HUES6 (cell line): ENCODE results near the gene SLC26A2.

Source experiments
- H3K27ac ChIP-seq: 2 replicates; pipeline ENCODE4 v1.7.0; 2013; ENCODE audit warnings: low read depth, mild to moderate bottlenecking, low read length, inconsistent platforms
- H3K27me3 ChIP-seq: 2 replicates; pipeline ENCODE4 v1.6.1; 2013; ENCODE audit warnings: low read length; ENCODE audit not compliant: control insufficient read depth, insufficient read depth
- H3K36me3 ChIP-seq: 2 replicates; pipeline ENCODE4 v1.6.1; 2013; ENCODE audit warnings: low read length; ENCODE audit not compliant: control insufficient read depth, insufficient read depth
- H3K4me1 ChIP-seq: 2 replicates; pipeline ENCODE4 v1.6.1; 2013; ENCODE audit warnings: low read length; ENCODE audit not compliant: control insufficient read depth, insufficient read depth
- H3K4me3 ChIP-seq: 2 replicates; pipeline ENCODE4 v1.5.1; 2013; ENCODE audit warnings: low read depth, low read length
- H3K9ac ChIP-seq: one replicate; pipeline ENCODE4 v1.6.1; 2013; ENCODE audit warnings: mild to moderate bottlenecking, low read length
- H3K9me3 ChIP-seq: 2 replicates; pipeline ENCODE4 v1.6.1; 2013; ENCODE audit warnings: low read depth, low read length; ENCODE audit not compliant: control insufficient read depth, insufficient read depth

The SLC26A2 gene

GRCh38 chr5:150013931-150014330, 53.4 kb downstream of the SLC26A2 start:
- Histone ChIP-seq H3K4me1 (no peaks in the 10 kb centered on the region), H3K9me3 (peaks cover 10% of the 10 kb centered on the region), H3K9ac (no peak overlapping the region), H3K36me3 (peaks cover 96% of the 10 kb centered on the region), H3K4me3 (no peak overlapping the region), H3K27ac (no peak overlapping the region), H3K27me3 (no peaks in the 10 kb centered on the region)

- H3K27me3 ChIP-seq: no peaks in the 10 kb centered on the region
- peaks cover 10% of the 10 kb centered on the region for H3K9me3 ChIP-seq
- H3K4me3 ChIP-seq: no peak overlapping the region
- peaks cover 96% of the 10 kb centered on the region for H3K36me3 ChIP-seq
- no peak overlapping the region for H3K9ac ChIP-seq
- no peak overlapping the region for H3K27ac ChIP-seq
- no peaks in the 10 kb centered on the region for H3K4me1 ChIP-seq
Measured at GRCh38 chr5:150014456-150014855, 53.9 kb downstream of the SLC26A2 start.

GRCh38 chr5:150015415-150015814, 54.9 kb downstream of the SLC26A2 start:
- peaks cover 96% of the 10 kb centered on the region for H3K36me3 ChIP-seq
- H3K27me3 ChIP-seq: no peaks in the 10 kb centered on the region
- peaks cover 10% of the 10 kb centered on the region for H3K9me3 ChIP-seq
- no peaks in the 10 kb centered on the region; the same call in 1 of the 2 replicates for H3K4me1 ChIP-seq
- H3K9ac ChIP-seq: no peak overlapping the region
- H3K27ac ChIP-seq: no peak overlapping the region
- no peak overlapping the region for H3K4me3 ChIP-seq

DNA sequence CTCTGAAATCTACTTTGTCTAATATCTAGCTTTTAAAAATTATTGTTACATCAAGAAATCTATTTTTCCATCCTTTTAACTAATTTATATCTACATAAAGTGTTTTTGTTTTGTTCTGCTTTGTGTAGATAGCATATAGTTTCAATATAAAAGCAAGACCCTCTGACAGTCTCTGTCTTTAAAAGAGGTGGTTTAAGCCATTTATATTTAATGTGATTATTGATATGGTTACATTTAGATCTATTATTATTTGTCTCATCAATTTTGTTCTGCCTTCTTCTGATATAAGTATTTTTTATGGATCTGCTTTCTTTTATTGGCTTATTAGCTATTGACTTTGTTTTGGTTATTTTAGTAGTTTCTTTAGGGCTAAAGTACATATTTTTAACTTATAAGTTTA, 56.0 kb downstream of the SLC26A2 start:
- H3K36me3 ChIP-seq: peaks cover 95% of the 10 kb centered on the region
- H3K9ac ChIP-seq: no peak overlapping the region
- H3K27ac ChIP-seq: no peak overlapping the region

DNA sequence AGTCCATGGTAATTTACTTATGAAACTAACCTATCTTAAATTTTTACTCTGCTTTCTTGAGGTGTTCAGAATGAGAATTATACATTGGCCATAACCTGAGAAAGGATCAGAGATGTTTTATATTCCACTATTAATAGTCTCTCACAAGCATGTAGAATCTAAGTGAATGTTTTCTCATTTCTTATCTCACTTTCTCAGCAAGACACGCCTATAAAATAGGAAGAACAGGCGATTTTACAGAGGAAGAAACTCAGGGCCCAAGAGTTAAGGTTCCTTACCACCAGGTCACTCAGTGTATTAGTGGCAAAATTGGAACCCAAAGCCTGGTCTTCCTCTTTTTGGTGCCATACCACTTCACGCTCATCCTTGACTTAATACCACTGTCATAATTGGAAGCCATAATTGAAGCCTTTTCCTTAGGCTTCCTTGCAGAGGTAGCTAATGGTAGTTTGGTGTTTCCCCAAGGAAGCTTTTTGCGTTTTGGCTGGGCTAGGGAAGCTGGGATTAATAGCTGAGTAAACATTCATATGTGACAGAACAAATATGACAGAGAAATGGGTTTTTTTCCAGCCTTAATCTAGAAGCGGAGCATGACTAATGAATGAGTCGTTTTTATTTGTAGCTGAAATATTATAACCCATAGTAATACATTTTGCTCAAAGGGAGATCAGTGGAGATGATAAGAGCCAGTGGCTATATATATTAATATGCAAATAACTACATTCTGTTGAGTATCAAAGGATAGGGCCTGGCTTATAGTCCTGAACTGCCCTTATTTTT, 56.9 kb downstream of the SLC26A2 start:
- H3K27ac ChIP-seq: no peak overlapping the region
- H3K9me3 ChIP-seq: peaks cover 10% of the 10 kb centered on the region
- H3K9ac ChIP-seq: no peak overlapping the region
- peaks cover 15% of the 10 kb centered on the region for H3K4me1 ChIP-seq
- H3K27me3 ChIP-seq: no peaks in the 10 kb centered on the region
- no peak overlapping the region for H3K4me3 ChIP-seq
- peaks cover 93% of the 10 kb centered on the region for H3K36me3 ChIP-seq

More for the DNA sequence above, 56.0 kb downstream of the SLC26A2 start:
- no peaks in the 10 kb centered on the region for H3K27me3 ChIP-seq
- no peak overlapping the region for H3K4me3 ChIP-seq
- H3K9me3 ChIP-seq: peaks cover 10% of the 10 kb centered on the region
- peaks cover 8% of the 10 kb centered on the region; the same call in 1 of the 2 replicates for H3K4me1 ChIP-seq

- H3K27ac ChIP-seq: no peak overlapping the region
- H3K27me3 ChIP-seq: no peaks in the 10 kb centered on the region
- H3K4me3 ChIP-seq: no peak overlapping the region
- no peak overlapping the region for H3K9ac ChIP-seq
- H3K4me1 ChIP-seq: peaks cover 18% of the 10 kb centered on the region
- H3K36me3 ChIP-seq: peaks cover 90% of the 10 kb centered on the region
- peaks cover 7% of the 10 kb centered on the region for H3K9me3 ChIP-seq
Measured at GRCh38 chr5:150020249-150020648, 59.7 kb downstream of the SLC26A2 start.

DNA sequence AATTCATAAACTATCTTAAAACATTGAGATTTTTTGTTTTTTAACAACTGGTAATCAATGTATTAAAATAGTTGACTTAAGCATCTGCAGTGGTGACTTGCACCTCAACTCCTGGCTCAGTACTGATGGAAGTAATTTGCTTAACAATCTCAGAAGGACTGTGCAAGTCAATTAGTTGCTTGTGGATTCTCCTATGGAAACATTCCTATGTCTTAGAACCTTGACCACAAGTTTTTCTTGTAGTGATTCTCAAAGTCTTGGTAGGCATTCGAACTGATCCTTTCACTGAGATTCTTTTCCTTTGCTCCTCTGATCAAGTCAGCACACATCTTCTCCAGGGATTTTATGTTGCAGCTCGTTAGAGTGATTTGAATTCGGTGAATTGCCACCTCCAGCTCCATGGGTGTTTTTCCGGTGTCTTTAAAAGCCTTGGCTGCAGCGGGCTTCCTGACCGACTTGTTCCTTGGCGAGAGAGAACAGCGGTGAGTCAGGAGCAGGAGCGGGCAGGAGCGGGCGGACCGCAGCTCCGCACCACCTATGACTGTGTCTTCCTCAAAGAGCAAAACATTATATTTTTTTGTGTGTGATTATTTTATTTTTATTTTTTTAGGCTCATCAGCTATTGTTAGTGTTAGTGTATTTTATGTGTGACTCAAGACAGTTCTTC, 61.1 kb downstream of the SLC26A2 start:
- H3K27ac ChIP-seq: peak overlapping the region; percentile 16
- no peaks in the 10 kb centered on the region for H3K9me3 ChIP-seq
- H3K27me3 ChIP-seq: no peaks in the 10 kb centered on the region
- H3K4me3 ChIP-seq: no peak overlapping the region; the same call in 1 of the 2 replicates
- no peak overlapping the region for H3K9ac ChIP-seq
- H3K4me1 ChIP-seq: peaks cover 18% of the 10 kb centered on the region
- H3K36me3 ChIP-seq: peaks cover 87% of the 10 kb centered on the region

GRCh38 chr5:150022158-150022531, 61.6 kb downstream of the SLC26A2 start:
- Histone ChIP-seq H3K9me3 (no peaks in the 10 kb centered on the region), H3K4me1 (peaks cover 18% of the 10 kb centered on the region), H3K27ac (peak overlapping the region; percentile 16), H3K4me3 (no peak overlapping the region), H3K27me3 (no peaks in the 10 kb centered on the region), H3K9ac (no peak overlapping the region), H3K36me3 (peaks cover 87% of the 10 kb centered on the region)

- H3K4me1 ChIP-seq: peaks cover 18% of the 10 kb centered on the region
- H3K9me3 ChIP-seq: no peaks in the 10 kb centered on the region
- H3K4me3 ChIP-seq: no peak overlapping the region
- H3K36me3 ChIP-seq: peaks cover 87% of the 10 kb centered on the region
- H3K27ac ChIP-seq: peak overlapping the region; percentile 16
- H3K9ac ChIP-seq: no peak overlapping the region
- no peaks in the 10 kb centered on the region for H3K27me3 ChIP-seq
Measured at GRCh38 chr5:150022681-150023080, 62.1 kb downstream of the SLC26A2 start.

DNA sequence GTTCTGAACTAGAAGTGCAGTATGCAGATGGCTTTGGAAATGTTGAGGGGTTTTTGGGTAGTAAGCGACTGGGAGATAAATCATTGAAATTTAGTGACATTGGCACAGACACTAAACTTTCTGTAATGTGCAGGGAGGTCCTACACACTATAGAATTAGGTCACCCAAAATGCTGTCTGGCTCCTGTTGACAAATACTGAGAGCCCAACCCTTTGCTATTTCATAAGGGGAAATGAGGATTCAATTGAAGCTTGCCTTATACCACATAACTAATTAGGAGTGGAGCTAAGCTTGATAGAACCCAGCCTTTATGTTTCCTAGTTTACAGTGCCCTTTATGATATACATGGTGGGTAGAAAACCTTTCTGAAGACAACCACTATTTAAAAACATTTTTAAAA, 62.6 kb downstream of the SLC26A2 start:
- Histone ChIP-seq H3K9ac (no peak overlapping the region), H3K27me3 (no peaks in the 10 kb centered on the region), H3K4me1 (peaks cover 18% of the 10 kb centered on the region), H3K27ac (no peak overlapping the region), H3K4me3 (no peak overlapping the region), H3K36me3 (peaks cover 87% of the 10 kb centered on the region), H3K9me3 (no peaks in the 10 kb centered on the region)

DNA sequence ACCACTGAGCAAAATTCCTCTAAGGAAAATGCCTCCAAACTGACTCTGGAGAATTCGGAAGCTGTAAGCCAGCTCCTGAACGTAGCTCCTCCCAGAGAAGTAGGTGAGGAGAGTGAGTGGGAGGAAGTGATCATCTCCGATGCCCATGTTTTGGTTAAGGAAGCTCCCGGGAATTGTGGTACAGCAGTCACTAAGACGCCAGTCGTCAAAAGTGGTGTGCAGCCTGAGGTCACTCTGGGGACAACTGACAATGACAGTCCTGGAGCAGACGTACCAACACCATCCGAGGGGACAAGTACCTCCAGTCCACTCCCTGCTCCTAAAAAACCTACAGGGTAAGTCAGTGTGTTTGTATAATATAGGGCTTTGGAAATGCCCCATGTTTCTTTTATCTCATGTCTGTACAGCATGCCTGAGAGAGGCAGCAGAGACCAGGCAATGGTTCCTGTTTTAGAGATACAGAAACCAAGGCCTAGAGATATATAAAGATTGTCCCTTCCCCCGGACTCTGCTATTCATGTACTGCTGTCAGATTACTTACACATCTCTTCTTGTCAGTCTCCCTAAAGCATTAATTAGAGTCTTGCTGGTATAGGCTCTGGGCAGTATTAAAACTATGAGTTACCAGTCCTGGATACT, 63.9 kb downstream of the SLC26A2 start:
- H3K36me3 ChIP-seq: peaks cover 81% of the 10 kb centered on the region
- H3K4me3 ChIP-seq: no peak overlapping the region
- no peak overlapping the region for H3K27ac ChIP-seq
- H3K27me3 ChIP-seq: no peaks in the 10 kb centered on the region
- no peaks in the 10 kb centered on the region for H3K9me3 ChIP-seq
- peaks cover 18% of the 10 kb centered on the region for H3K4me1 ChIP-seq
- H3K9ac ChIP-seq: no peak overlapping the region
